Breast epithelium (tissue), 4 donors: ENCODE results near the gene ZSWIM6. TPM values are rescaled to one million over a fixed set of nuclear protein-coding genes. Genes with fewer than 3 reads are reported as not detected.

ENCODE experiments used
- DNase-seq, 2 donors: peaks; one replicate each; pipeline ENCODE4 v3.0.0-alpha.2; 2019; ENCODE audit warnings: low spot score in 2 of 2
- H3K27ac ChIP-seq, 2 donors: fragments of 200-600 bp; sonication (generic) in 1 of 2; one replicate each; pipeline ENCODE4 v1.5.1; 2016 to 2019; ENCODE audit warnings: mild to moderate bottlenecking in 1 of 2
- H3K27me3 ChIP-seq, 2 donors: fragments of 200-600 bp; sonication (generic) in 1 of 2; one replicate each; pipeline versions ENCODE4 v1.5.1 to v1.6.0; 2017 to 2019; ENCODE audit warnings: control low read depth in 1 of 2, mild to moderate bottlenecking in 1 of 2
- H3K36me3 ChIP-seq: fragments of 200-600 bp; one replicate; pipeline ENCODE4 v1.5.1; 2019
- H3K4me1 ChIP-seq, 2 donors: fragments of 200-600 bp; sonication (generic); one replicate each; pipeline ENCODE4 v1.5.1; 2016 to 2019; ENCODE audit warnings: control low read depth in 1 of 2
- H3K4me3 ChIP-seq, 3 donors: fragments of 200-600 bp; sonication (generic); 1 replicate in 2 of 3; 2 replicates in 1 of 3; pipeline ENCODE4 v1.5.1; 2016 to 2019; ENCODE audit warnings: mild to moderate bottlenecking in 3 of 3, moderate library complexity in 2 of 3
- H3K9me3 ChIP-seq, 2 donors: fragments of 200-600 bp; sonication (generic) in 1 of 2; one replicate each; pipeline ENCODE4 v1.5.1; 2016 to 2019; ENCODE audit warnings: control low read depth in 1 of 2
- POLR2A ChIP-seq: fragments of 450-650 bp; IDR thresholded peaks from one replicate; pipeline ENCODE4 v1.6.1; 2016; ENCODE audit warnings: antibody characterized with exemption, mild to moderate bottlenecking, moderate library complexity
- POLR2AphosphoS5 ChIP-seq, 3 donors: sonication (generic); formaldehyde crosslinking; IDR thresholded peaks; one replicate each; pipeline ENCODE4 v1.6.1; 2017; ENCODE audit warnings: antibody characterized with exemption in 3 of 3
- intact Hi-C: fragments of 100-400 bp; cut with DNase I; formaldehyde crosslinking; loops from one replicate; pipeline ENCODE4 v1.15.1; 2023; ENCODE audit warnings: low total_unique reads
- total RNA-seq, 3 donors: library from RNA; depleted of rRNA; stranded (reverse); fragments of >200 nt; gene quantifications; one replicate each; pipeline ENCODE4 v1.1.0, GENCODE V29; 2016
- TF ChIP-seq, protein P1 (sequence below), 3 donors: fragments of 450-650 bp; IDR thresholded peaks; one replicate each; pipeline ENCODE4 v1.5.1; 2016 to 2017; ENCODE audit warnings: antibody characterized with exemption in 3 of 3, mild to moderate bottlenecking in 3 of 3, moderate library complexity in 3 of 3

The ZSWIM6 gene
- total RNA-seq, 3 donors from 2014 or later, result 10.2 to 16.8 (median 11.2) TPM

DNA sequence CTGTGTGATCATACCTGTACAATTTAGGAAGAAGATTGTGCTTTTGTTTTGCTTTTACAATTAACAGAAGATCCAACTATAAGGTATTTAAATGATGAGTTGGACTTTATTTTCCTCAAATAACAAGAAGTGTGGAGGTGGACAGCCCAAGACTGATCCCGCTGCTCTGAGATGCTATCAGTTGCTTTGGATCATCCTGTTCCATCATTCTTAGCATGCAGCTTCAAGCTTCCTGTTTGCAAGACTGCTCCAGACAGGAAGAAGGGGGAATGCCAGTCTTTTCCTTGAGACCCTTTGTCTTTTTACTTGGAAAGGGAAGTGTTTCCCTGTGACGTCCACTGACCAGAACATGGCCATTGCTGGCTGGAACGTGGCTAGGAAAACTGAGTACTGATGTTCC, 250.8 kb downstream of the ZSWIM6 start:
- TF ChIP-seq POLR2AphosphoS5 (IDR thresholded peaks at IDR 0.05), result no peak
- TF ChIP-seq, protein P1, sequence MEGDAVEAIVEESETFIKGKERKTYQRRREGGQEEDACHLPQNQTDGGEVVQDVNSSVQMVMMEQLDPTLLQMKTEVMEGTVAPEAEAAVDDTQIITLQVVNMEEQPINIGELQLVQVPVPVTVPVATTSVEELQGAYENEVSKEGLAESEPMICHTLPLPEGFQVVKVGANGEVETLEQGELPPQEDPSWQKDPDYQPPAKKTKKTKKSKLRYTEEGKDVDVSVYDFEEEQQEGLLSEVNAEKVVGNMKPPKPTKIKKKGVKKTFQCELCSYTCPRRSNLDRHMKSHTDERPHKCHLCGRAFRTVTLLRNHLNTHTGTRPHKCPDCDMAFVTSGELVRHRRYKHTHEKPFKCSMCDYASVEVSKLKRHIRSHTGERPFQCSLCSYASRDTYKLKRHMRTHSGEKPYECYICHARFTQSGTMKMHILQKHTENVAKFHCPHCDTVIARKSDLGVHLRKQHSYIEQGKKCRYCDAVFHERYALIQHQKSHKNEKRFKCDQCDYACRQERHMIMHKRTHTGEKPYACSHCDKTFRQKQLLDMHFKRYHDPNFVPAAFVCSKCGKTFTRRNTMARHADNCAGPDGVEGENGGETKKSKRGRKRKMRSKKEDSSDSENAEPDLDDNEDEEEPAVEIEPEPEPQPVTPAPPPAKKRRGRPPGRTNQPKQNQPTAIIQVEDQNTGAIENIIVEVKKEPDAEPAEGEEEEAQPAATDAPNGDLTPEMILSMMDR (IDR thresholded peaks at IDR 0.05), result no peak
- no peak for TF ChIP-seq POLR2A

DNA sequence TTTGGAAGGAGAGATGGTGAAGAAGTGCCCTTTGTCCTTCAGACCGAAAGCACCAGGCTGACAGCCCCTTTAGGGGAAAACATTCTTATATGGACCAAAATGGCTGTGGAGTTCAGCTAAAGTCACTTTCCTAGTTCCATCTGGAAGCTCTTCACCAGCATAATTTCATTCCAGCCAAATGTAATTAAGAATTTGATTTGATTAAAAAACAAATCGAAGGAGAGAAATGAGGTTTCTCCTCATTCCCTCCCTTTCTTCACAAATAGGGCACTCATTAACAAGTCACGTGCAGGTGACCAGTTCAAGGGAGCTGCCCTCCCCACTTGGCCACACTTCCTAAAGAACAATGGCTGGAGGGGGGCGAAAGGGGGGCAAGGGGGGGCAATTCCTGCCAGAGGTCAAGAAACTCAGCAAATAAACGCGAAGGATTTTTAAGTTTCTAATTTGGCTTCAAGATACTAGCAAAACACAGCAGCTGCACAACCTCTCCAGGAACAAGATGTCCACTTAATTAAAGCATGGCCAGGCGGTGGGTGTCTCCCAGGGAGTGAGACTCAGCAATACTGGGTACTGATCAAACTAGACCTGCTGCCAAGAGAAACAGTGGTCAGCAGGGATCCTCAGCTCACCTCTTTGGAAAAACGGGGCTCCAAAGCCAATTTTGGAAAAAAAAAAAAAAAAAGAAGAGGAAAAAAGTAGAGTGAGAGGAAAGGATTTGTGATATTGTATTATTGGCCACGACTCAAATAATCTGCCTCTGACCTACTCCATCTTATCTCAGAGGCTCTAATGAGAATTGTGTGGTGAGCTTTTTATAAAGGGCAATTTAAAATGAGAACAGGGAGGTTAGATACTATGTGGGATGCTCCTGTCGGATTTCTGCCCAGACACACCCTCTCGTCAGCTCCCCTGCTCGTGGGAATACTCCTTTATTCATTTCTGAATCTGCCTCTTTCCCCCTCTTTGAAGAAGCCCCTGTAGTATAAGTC, 254.3 kb downstream of the ZSWIM6 start:
- Histone ChIP-seq H3K4me3 (no peak overlapping the region), H3K36me3 (no peaks in the 10 kb centered on the region), H3K4me1 (no peaks in the 10 kb centered on the region), H3K27ac (no peak overlapping the region), H3K27me3 (no peaks in the 10 kb centered on the region), H3K9me3 (no peaks in the 10 kb centered on the region)
- no peak for TF ChIP-seq POLR2A
- TF ChIP-seq POLR2AphosphoS5 (IDR thresholded peaks at IDR 0.05), result no peak
- TF ChIP-seq, protein P1 (IDR thresholded peaks at IDR 0.05), result no peak
- DNase-seq, result no peak
- intact Hi-C loops, result no loop called here

More for the DNA sequence above, 250.8 kb downstream of the ZSWIM6 start:
- no peaks in the 10 kb centered on the region for H3K36me3 ChIP-seq
- H3K9me3 ChIP-seq, result no peaks in the 10 kb centered on the region
- H3K4me3 ChIP-seq, result no peak overlapping the region
- no peaks in the 10 kb centered on the region for H3K4me1 ChIP-seq
- no peak overlapping the region for H3K27ac ChIP-seq
- intact Hi-C loops, result no loop called here
- no peaks in the 10 kb centered on the region for H3K27me3 ChIP-seq
- no peak for DNase-seq

DNA sequence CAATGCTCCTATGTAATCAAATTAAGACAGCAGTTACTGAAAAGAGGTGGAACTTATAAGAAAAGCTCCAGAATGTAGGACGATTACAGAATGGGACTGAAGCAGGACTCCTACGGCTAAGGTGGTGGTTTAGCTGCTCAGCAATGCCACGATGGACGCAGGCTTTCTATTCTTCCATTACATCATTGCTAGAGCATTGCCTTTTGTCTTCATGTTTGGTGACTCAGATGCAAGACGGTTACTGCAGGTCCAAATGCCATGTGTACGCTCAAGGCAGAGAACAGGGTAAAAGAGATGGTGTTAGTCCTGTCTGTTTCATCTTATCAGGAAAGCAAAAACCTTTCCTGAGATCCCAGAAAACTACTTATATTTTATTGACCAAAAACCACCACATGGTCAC, 255.1 kb downstream of the ZSWIM6 start:
- TF ChIP-seq POLR2AphosphoS5 (IDR thresholded peaks at IDR 0.05) (no peak), POLR2A (no peak)
- TF ChIP-seq, protein P1 (IDR thresholded peaks at IDR 0.05), result no peak
- Histone ChIP-seq H3K36me3 (no peaks in the 10 kb centered on the region), H3K4me1 (no peaks in the 10 kb centered on the region), H3K27ac (no peak overlapping the region), H3K27me3 (no peaks in the 10 kb centered on the region), H3K9me3 (no peaks in the 10 kb centered on the region), H3K4me3 (no peak overlapping the region)
- DNase-seq, result no peak
- intact Hi-C loops, result no loop called here

GRCh38 chr5:61588216-61588615, 256.2 kb downstream of the ZSWIM6 start:
- intact Hi-C loops, result no loop called here
- TF ChIP-seq POLR2A (no peak), POLR2AphosphoS5 (IDR thresholded peaks at IDR 0.05) (no peak)
- TF ChIP-seq, protein P1 (IDR thresholded peaks at IDR 0.05), result no peak
- no peaks in the 10 kb centered on the region for H3K9me3 ChIP-seq

GRCh38 chr5:61589946-61590345, 257.9 kb downstream of the ZSWIM6 start:
- Histone ChIP-seq H3K4me1 (no peaks in the 10 kb centered on the region), H3K9me3 (no peaks in the 10 kb centered on the region), H3K36me3 (no peaks in the 10 kb centered on the region), H3K27me3 (no peaks in the 10 kb centered on the region), H3K4me3 (no peak overlapping the region), H3K27ac (no peak overlapping the region)
- no peak for DNase-seq
- TF ChIP-seq POLR2A (no peak), POLR2AphosphoS5 (IDR thresholded peaks at IDR 0.05) (no peak)
- TF ChIP-seq, protein P1 (IDR thresholded peaks at IDR 0.05), result no peak
- intact Hi-C loops, result no loop called here

More at GRCh38 chr5:61588216-61588615, 256.2 kb downstream of the ZSWIM6 start:
- DNase-seq, result no peak
- Histone ChIP-seq H3K4me3 (no peak overlapping the region), H3K27me3 (no peaks in the 10 kb centered on the region), H3K36me3 (no peaks in the 10 kb centered on the region), H3K4me1 (no peaks in the 10 kb centered on the region), H3K27ac (no peak overlapping the region)
